HCT116 (cell line): Measurements from ENCODE around the gene ZNF692.

Experiments used
- EZH2 ChIP-seq: fragments of 200-600 bp; sonication (generic); IDR thresholded peaks from 2 replicates; pipeline ENCODE4 v1.6.1; 2017; ENCODE audit warnings: antibody characterized with exemption, mixed run types
- EZH2phosphoT487 ChIP-seq: fragments of 200-600 bp; IDR thresholded peaks from 2 replicates; pipeline ENCODE4 v1.6.1; 2018; ENCODE audit warnings: antibody characterized with exemption, borderline replicate concordance
- JUND ChIP-seq: IDR thresholded peaks from 2 replicates; pipeline ENCODE4 v1.6.1; 2012
- POLR2A ChIP-seq: IDR thresholded peaks from 2 replicates; pipeline ENCODE4 v1.7.0; 2011; ENCODE audit warnings: borderline replicate concordance; ENCODE audit not compliant: insufficient read depth, insufficient read length; ENCODE audit errors: extremely low read depth
- POLR2AphosphoS5 ChIP-seq: IDR thresholded peaks from 2 replicates; pipeline ENCODE4 v1.6.1; 2011; ENCODE audit warnings: mild to moderate bottlenecking, low read depth, low read length, moderate library complexity
- SP1 ChIP-seq: IDR thresholded peaks from 2 replicates; pipeline ENCODE4 v1.6.1; 2012; ENCODE audit warnings: low read depth
- SRF ChIP-seq: IDR thresholded peaks from 2 replicates; pipeline ENCODE4 v1.6.1; 2012; ENCODE audit warnings: low read depth
- YY1 ChIP-seq: IDR thresholded peaks from 2 replicates; pipeline ENCODE4 v1.6.1; 2011; ENCODE audit warnings: low read length, low read depth, moderate library complexity, mild to moderate bottlenecking; ENCODE audit not compliant: insufficient replicate concordance; ENCODE audit errors: extremely low read depth
- ZFX ChIP-seq: fragments of 450-650 bp; IDR thresholded peaks from 2 replicates; pipeline ENCODE4 v1.6.1; 2017
- TF ChIP-seq, protein P1 (sequence below), 3 experiments: fragments of 200-600 bp in 1 of 3; sonication (generic) in 1 of 3; IDR thresholded peaks in 2 of 3; conservative IDR thresholded peaks in 1 of 3; 2 replicates each; pipeline ENCODE4 v1.5.1; 2012 to 2017; ENCODE audit warnings: low read depth in 2 of 3, low read length in 2 of 3, antibody characterized with exemption in 1 of 3, borderline replicate concordance in 1 of 3, control low read depth in 1 of 3, mild to moderate bottlenecking in 1 of 3, mixed read lengths in 1 of 3, mixed run types in 1 of 3, moderate library complexity in 1 of 3; ENCODE audit not compliant: insufficient read depth in 1 of 3
- TF ChIP-seq, protein P2 (sequence below): IDR thresholded peaks from 2 replicates; pipeline ENCODE4 v1.6.1; 2012; ENCODE audit warnings: low read depth
- TF ChIP-seq, protein P3 (sequence below): IDR thresholded peaks from 2 replicates; pipeline ENCODE4 v1.6.1; 2012

DNA sequence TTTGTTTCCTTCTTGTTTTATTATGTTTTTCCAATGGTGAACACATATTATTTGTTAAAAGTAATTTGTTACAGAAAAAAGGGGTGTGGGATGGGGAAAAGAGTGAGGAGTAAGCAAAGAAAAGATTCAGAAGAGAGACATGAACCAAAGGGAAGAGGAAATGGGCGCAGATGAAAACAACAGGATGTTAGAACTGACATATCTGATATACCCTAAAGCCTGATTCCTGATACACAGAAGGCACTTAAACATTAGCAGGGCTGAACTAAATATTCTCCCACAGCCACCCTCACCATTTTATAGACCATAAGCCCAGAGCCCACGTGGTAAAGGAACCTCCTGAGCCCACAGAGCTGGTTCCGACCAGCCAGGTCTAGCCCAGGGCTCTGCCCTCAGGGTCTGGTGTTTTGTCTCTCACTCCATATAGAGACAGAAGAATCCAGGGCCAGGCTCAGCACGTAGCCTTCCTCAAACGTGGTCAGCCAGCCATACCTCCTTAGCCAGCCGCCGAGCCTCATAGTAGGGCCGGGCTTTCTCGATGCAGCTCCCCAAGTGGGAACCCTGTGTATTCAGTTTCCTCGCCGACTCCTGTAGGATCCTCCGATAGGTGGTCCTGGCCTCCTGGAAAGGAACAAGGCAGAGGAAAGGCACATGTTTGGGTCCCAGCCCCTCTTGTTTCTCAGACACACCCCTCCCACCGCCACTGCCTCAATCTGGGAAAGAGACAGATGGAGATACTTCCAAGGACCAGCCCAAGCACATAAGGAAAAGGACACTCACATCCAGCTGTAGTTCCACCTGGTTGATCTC, 42.6 kb downstream of the ZNF692 start:
- TF ChIP-seq EZH2 (no peak), POLR2A (no peak), POLR2AphosphoS5 (no peak), SP1 (no peak), JUND (no peak), SRF (no peak), YY1 (no peak), ZFX (no peak), EZH2phosphoT487 (no peak)
- TF ChIP-seq, protein P1, sequence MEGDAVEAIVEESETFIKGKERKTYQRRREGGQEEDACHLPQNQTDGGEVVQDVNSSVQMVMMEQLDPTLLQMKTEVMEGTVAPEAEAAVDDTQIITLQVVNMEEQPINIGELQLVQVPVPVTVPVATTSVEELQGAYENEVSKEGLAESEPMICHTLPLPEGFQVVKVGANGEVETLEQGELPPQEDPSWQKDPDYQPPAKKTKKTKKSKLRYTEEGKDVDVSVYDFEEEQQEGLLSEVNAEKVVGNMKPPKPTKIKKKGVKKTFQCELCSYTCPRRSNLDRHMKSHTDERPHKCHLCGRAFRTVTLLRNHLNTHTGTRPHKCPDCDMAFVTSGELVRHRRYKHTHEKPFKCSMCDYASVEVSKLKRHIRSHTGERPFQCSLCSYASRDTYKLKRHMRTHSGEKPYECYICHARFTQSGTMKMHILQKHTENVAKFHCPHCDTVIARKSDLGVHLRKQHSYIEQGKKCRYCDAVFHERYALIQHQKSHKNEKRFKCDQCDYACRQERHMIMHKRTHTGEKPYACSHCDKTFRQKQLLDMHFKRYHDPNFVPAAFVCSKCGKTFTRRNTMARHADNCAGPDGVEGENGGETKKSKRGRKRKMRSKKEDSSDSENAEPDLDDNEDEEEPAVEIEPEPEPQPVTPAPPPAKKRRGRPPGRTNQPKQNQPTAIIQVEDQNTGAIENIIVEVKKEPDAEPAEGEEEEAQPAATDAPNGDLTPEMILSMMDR (IDR thresholded peaks at IDR 0.05 in 2 of 3, conservative IDR thresholded peaks at IDR 0.05 in 1 of 3; ENCODE audit: borderline replicate concordance in 1 of 3, insufficient read depth in 1 of 3, low read depth in 2 of 3, low read length in 2 of 3): no peak
- TF ChIP-seq, protein P2, sequence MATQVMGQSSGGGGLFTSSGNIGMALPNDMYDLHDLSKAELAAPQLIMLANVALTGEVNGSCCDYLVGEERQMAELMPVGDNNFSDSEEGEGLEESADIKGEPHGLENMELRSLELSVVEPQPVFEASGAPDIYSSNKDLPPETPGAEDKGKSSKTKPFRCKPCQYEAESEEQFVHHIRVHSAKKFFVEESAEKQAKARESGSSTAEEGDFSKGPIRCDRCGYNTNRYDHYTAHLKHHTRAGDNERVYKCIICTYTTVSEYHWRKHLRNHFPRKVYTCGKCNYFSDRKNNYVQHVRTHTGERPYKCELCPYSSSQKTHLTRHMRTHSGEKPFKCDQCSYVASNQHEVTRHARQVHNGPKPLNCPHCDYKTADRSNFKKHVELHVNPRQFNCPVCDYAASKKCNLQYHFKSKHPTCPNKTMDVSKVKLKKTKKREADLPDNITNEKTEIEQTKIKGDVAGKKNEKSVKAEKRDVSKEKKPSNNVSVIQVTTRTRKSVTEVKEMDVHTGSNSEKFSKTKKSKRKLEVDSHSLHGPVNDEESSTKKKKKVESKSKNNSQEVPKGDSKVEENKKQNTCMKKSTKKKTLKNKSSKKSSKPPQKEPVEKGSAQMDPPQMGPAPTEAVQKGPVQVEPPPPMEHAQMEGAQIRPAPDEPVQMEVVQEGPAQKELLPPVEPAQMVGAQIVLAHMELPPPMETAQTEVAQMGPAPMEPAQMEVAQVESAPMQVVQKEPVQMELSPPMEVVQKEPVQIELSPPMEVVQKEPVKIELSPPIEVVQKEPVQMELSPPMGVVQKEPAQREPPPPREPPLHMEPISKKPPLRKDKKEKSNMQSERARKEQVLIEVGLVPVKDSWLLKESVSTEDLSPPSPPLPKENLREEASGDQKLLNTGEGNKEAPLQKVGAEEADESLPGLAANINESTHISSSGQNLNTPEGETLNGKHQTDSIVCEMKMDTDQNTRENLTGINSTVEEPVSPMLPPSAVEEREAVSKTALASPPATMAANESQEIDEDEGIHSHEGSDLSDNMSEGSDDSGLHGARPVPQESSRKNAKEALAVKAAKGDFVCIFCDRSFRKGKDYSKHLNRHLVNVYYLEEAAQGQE: no peak
- TF ChIP-seq, protein P3, sequence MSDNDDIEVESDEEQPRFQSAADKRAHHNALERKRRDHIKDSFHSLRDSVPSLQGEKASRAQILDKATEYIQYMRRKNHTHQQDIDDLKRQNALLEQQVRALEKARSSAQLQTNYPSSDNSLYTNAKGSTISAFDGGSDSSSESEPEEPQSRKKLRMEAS: no peak
